HUES6 (cell line): ENCODE measurements around the gene BRIP1.
"Not testable (repeated sequence)": the region's sequence is repeated elsewhere in the genome, so short reads cannot be mapped to it uniquely, and the experiment has no call there.

Source experiments
- H3K27ac ChIP-seq: 2 replicates; pipeline ENCODE4 v1.7.0; 2013; ENCODE audit warnings: low read depth, mild to moderate bottlenecking, low read length, inconsistent platforms
- H3K27me3 ChIP-seq: 2 replicates; pipeline ENCODE4 v1.6.1; 2013; ENCODE audit warnings: low read length; ENCODE audit not compliant: control insufficient read depth, insufficient read depth
- H3K36me3 ChIP-seq: 2 replicates; pipeline ENCODE4 v1.6.1; 2013; ENCODE audit warnings: low read length; ENCODE audit not compliant: control insufficient read depth, insufficient read depth
- H3K4me1 ChIP-seq: 2 replicates; pipeline ENCODE4 v1.6.1; 2013; ENCODE audit warnings: low read length; ENCODE audit not compliant: control insufficient read depth, insufficient read depth
- H3K4me3 ChIP-seq: 2 replicates; pipeline ENCODE4 v1.5.1; 2013; ENCODE audit warnings: low read depth, low read length
- H3K9ac ChIP-seq: one replicate; pipeline ENCODE4 v1.6.1; 2013; ENCODE audit warnings: mild to moderate bottlenecking, low read length
- H3K9me3 ChIP-seq: 2 replicates; pipeline ENCODE4 v1.6.1; 2013; ENCODE audit warnings: low read depth, low read length; ENCODE audit not compliant: control insufficient read depth, insufficient read depth

Gene BRIP1

GRCh38 chr17:61668486-61668885, 194.8 kb downstream of the BRIP1 start:
- no peak overlapping the region for H3K4me3 ChIP-seq
- no peaks in the 10 kb centered on the region for H3K27me3 ChIP-seq
- H3K36me3 ChIP-seq: no peaks in the 10 kb centered on the region
- H3K9me3 ChIP-seq: no peaks in the 10 kb centered on the region
- no peak overlapping the region for H3K27ac ChIP-seq
- 0 out of 2 replicates have a peak, but pooled peaks cover 4% of the 10 kb centered on the region for H3K4me1 ChIP-seq
- H3K9ac ChIP-seq: no peak overlapping the region

GRCh38 chr17:61666406-61667088, 196.8 kb downstream of the BRIP1 start:
- H3K36me3 ChIP-seq, H3K4me1 ChIP-seq, H3K27ac ChIP-seq, H3K4me3 ChIP-seq, H3K9ac ChIP-seq, H3K9me3 ChIP-seq, H3K27me3 ChIP-seq: not testable (repeated sequence)

- Histone ChIP-seq H3K27me3 (no peaks in the 10 kb centered on the region), H3K4me1 (no peaks in the 10 kb centered on the region), H3K9me3 (no peaks in the 10 kb centered on the region), H3K4me3 (no peak overlapping the region), H3K9ac (no peak overlapping the region), H3K36me3 (no peaks in the 10 kb centered on the region), H3K27ac (no peak overlapping the region)
Measured at GRCh38 chr17:61663310-61663709, 200.0 kb downstream of the BRIP1 start.

- Histone ChIP-seq H3K9me3 (no peaks in the 10 kb centered on the region), H3K4me3 (no peak overlapping the region), H3K4me1 (no peaks in the 10 kb centered on the region), H3K27ac (no peak overlapping the region), H3K27me3 (no peaks in the 10 kb centered on the region), H3K9ac (no peak overlapping the region), H3K36me3 (no peaks in the 10 kb centered on the region)
Measured at GRCh38 chr17:61662741-61663140, 200.6 kb downstream of the BRIP1 start.

- no peak overlapping the region for H3K9ac ChIP-seq
- H3K9me3 ChIP-seq: no peaks in the 10 kb centered on the region
- H3K4me1 ChIP-seq: no peaks in the 10 kb centered on the region
- H3K4me3 ChIP-seq: no peak overlapping the region
- no peaks in the 10 kb centered on the region for H3K36me3 ChIP-seq
- no peak overlapping the region for H3K27ac ChIP-seq
- no peaks in the 10 kb centered on the region for H3K27me3 ChIP-seq
Measured at GRCh38 chr17:61662186-61662585, 201.1 kb downstream of the BRIP1 start.

- Histone ChIP-seq H3K9me3 (no peaks in the 10 kb centered on the region), H3K9ac (no peak overlapping the region), H3K27me3 (no peaks in the 10 kb centered on the region), H3K27ac (no peak overlapping the region), H3K4me1 (no peaks in the 10 kb centered on the region), H3K36me3 (no peaks in the 10 kb centered on the region), H3K4me3 (no peak overlapping the region)
Measured at GRCh38 chr17:61660746-61661485, 202.4 kb downstream of the BRIP1 start.

GRCh38 chr17:61659437-61659836, 203.9 kb downstream of the BRIP1 start:
- no peak overlapping the region for H3K4me3 ChIP-seq
- no peaks in the 10 kb centered on the region for H3K27me3 ChIP-seq
- H3K36me3 ChIP-seq: no peaks in the 10 kb centered on the region
- no peak overlapping the region for H3K9ac ChIP-seq
- H3K27ac ChIP-seq: no peak overlapping the region
- H3K9me3 ChIP-seq: no peaks in the 10 kb centered on the region
- H3K4me1 ChIP-seq: no peaks in the 10 kb centered on the region

GRCh38 chr17:61658183-61658582, 205.1 kb downstream of the BRIP1 start:
- Histone ChIP-seq H3K36me3 (no peaks in the 10 kb centered on the region), H3K4me1 (no peaks in the 10 kb centered on the region), H3K9me3 (no peaks in the 10 kb centered on the region), H3K27me3 (no peaks in the 10 kb centered on the region), H3K9ac (no peak overlapping the region), H3K27ac (no peak overlapping the region), H3K4me3 (no peak overlapping the region)

GRCh38 chr17:61657338-61657737, 206.0 kb downstream of the BRIP1 start:
- H3K4me1 ChIP-seq: no peaks in the 10 kb centered on the region
- H3K9ac ChIP-seq: no peak overlapping the region

GRCh38 chr17:61656721-61657217, 206.6 kb downstream of the BRIP1 start:
- Histone ChIP-seq H3K27me3 (no peaks in the 10 kb centered on the region), H3K4me1 (no peaks in the 10 kb centered on the region), H3K4me3 (no peak overlapping the region), H3K36me3 (no peaks in the 10 kb centered on the region), H3K9me3 (no peaks in the 10 kb centered on the region), H3K9ac (no peak overlapping the region), H3K27ac (no peak overlapping the region)

More at GRCh38 chr17:61657338-61657737, 206.0 kb downstream of the BRIP1 start:
- no peaks in the 10 kb centered on the region for H3K36me3 ChIP-seq
- H3K9me3 ChIP-seq: no peaks in the 10 kb centered on the region
- no peak overlapping the region for H3K27ac ChIP-seq
- no peaks in the 10 kb centered on the region for H3K27me3 ChIP-seq
- H3K4me3 ChIP-seq: no peak overlapping the region

GRCh38 chr17:61650749-61651148, 212.6 kb downstream of the BRIP1 start:
- Histone ChIP-seq H3K4me1 (0 out of 2 replicates have a peak, but pooled peaks cover 3% of the 10 kb centered on the region), H3K4me3 (no peak overlapping the region), H3K36me3 (no peaks in the 10 kb centered on the region), H3K27me3 (no peaks in the 10 kb centered on the region), H3K27ac (no peak overlapping the region), H3K9me3 (peaks cover 8% of the 10 kb centered on the region; the same call in 1 of the 2 replicates), H3K9ac (no peak overlapping the region)
